ENCODE measurements around the gene AP3S2.

DNA sequence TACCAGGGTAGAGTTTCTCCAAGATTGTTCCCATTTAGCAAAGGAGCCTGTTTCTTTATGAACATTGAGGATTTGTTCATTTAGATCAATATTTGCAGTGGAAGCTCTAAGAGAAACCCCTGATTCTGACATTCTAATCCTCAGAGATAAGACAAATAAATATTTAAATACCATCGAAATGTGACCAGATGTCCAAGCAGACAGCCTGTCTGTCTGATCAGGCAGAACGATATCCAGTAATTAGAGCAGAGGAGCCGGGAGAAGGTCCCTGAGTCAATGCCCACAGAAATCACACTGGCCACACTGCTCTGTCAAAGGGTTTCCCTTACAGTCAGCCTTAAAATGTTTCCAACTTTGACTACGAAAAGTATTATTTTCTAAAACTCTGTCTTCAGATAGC is 34.6 kb upstream of the AP3S2 start:
- TF ChIP-seq, protein P1, sequence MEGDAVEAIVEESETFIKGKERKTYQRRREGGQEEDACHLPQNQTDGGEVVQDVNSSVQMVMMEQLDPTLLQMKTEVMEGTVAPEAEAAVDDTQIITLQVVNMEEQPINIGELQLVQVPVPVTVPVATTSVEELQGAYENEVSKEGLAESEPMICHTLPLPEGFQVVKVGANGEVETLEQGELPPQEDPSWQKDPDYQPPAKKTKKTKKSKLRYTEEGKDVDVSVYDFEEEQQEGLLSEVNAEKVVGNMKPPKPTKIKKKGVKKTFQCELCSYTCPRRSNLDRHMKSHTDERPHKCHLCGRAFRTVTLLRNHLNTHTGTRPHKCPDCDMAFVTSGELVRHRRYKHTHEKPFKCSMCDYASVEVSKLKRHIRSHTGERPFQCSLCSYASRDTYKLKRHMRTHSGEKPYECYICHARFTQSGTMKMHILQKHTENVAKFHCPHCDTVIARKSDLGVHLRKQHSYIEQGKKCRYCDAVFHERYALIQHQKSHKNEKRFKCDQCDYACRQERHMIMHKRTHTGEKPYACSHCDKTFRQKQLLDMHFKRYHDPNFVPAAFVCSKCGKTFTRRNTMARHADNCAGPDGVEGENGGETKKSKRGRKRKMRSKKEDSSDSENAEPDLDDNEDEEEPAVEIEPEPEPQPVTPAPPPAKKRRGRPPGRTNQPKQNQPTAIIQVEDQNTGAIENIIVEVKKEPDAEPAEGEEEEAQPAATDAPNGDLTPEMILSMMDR (IDR thresholded peaks at IDR 0.05): no peak
- no peak for TF ChIP-seq POLR2A (IDR thresholded peaks at IDR 0.05)
- no peak for TF ChIP-seq EP300 (IDR thresholded peaks at IDR 0.05)
- TF ChIP-seq POLR2AphosphoS5 (IDR thresholded peaks at IDR 0.05): no peak

All from suprapubic skin (tissue), 4 donors.